Smooth muscle cell (in vitro differentiated cells): Measurements from ENCODE around the gene PTH2. TPM values are rescaled to one million over a fixed set of nuclear protein-coding genes. Genes with fewer than 3 reads are reported as not detected.
A peak's percentile ranks its signal among the peaks of the same experiment; 100 is the strongest.

Experiments used
- DNase-seq: peaks from one replicate; lab custom pipeline; 2025; ENCODE audit not compliant: unreplicated experiment; lab: John Stamatoyannopoulos, UW
- H2AFZ ChIP-seq: fragments of 200-600 bp; sonication (generic); 2 replicates; pipeline ENCODE4 v1.6.0; 2016; ENCODE audit warnings: antibody characterized with exemption, low read depth, mild to moderate bottlenecking
- H3F3A ChIP-seq: fragments of 200-600 bp; sonication (generic); 2 replicates; pipeline ENCODE4 v1.6.0; 2017; ENCODE audit warnings: antibody characterized with exemption, low read depth
- H3K27ac ChIP-seq: fragments of 200-600 bp; sonication (generic); 2 replicates; pipeline ENCODE4 v1.5.1; 2016; ENCODE audit warnings: low read depth, mild to moderate bottlenecking
- H3K27me3 ChIP-seq: fragments of 200-600 bp; sonication (generic); 2 replicates; pipeline ENCODE4 v1.6.1; 2016; ENCODE audit warnings: low read depth, mild to moderate bottlenecking
- H3K36me3 ChIP-seq: fragments of 200-600 bp; sonication (generic); 2 replicates; pipeline ENCODE4 v1.5.1; 2016; ENCODE audit warnings: low read depth
- H3K4me1 ChIP-seq: fragments of 200-600 bp; sonication (generic); 2 replicates; pipeline ENCODE4 v1.5.1; 2016; ENCODE audit warnings: low read depth
- H3K4me2 ChIP-seq: fragments of 200-600 bp; sonication (generic); 2 replicates; pipeline ENCODE4 v1.6.0; 2016; ENCODE audit warnings: mild to moderate bottlenecking
- H3K4me3 ChIP-seq: fragments of 200-600 bp; sonication (generic); 2 replicates; pipeline ENCODE4 v1.5.1; 2016; ENCODE audit warnings: mild to moderate bottlenecking
- H3K79me2 ChIP-seq: fragments of 200-600 bp; sonication (generic); 2 replicates; pipeline ENCODE4 v1.6.0; 2016; ENCODE audit warnings: low read depth, mild to moderate bottlenecking
- H3K9ac ChIP-seq: fragments of 200-600 bp; sonication (generic); 2 replicates; pipeline ENCODE4 v1.6.0; 2016; ENCODE audit warnings: low read depth
- H3K9me3 ChIP-seq: fragments of 200-600 bp; sonication (generic); replicated peaks from 2 replicates; pipeline ENCODE4 v1.5.1; 2016; ENCODE audit warnings: low read depth
- H4K20me1 ChIP-seq: fragments of 200-600 bp; sonication (generic); 2 replicates; pipeline ENCODE4 v1.6.0; 2016; ENCODE audit warnings: low read depth
- CTCF ChIP-seq: fragments of 200-600 bp; sonication (generic); IDR thresholded peaks from 2 replicates; pipeline ENCODE4 v1.5.1; 2017; ENCODE audit warnings: borderline replicate concordance, mild to moderate bottlenecking, antibody characterized with exemption; ENCODE audit not compliant: insufficient read depth, poor library complexity, severe bottlenecking
- WGBS: methylation state at CpG from one replicate; pipeline ENCODE4 v1.1.7; 2016; ENCODE audit warnings: low lambda C conversion rate; 5-methylcytosine and 5-hydroxymethylcytosine counted together
- polyA plus RNA-seq: library from polyadenylated mRNA; unstranded; fragments of >200 nt; fragmentation: Nextera tagmentation; extraction: Ambion mirVana; gene quantifications from 2 replicates; pipeline ENCODE4 v1.2.1, GENCODE V29; 2016
- total RNA-seq: library from RNA; depleted of rRNA; stranded (reverse); fragments of >200 nt; gene quantifications from 2 replicates; pipeline ENCODE4 v1.2.3, GENCODE V29; 2014

Gene PTH2
- total RNA-seq (not detected in 2 replicates), polyA plus RNA-seq (not detected in 2 replicates)

- H3K9me3 ChIP-seq: no peaks in the 10 kb centered on the region
- H3K36me3 ChIP-seq: no peaks in the 10 kb centered on the region
- no peak within 1 kb of the TSS for H2AFZ ChIP-seq
- H3K79me2 ChIP-seq: no peaks in the 10 kb centered on the region
- H3K27ac ChIP-seq: no peak within 1 kb of the TSS
- no peak within 1 kb of the TSS for H3K4me3 ChIP-seq
- peak within 1 kb of the TSS; percentile 65 for H3K4me2 ChIP-seq
- no peak for TF ChIP-seq CTCF
- WGBS: 33% methylated on average over 40 of the region's 42 CpGs
- DNase-seq: no peak
- peaks cover 99% of the 10 kb centered on the region for H3K27me3 ChIP-seq
- no peaks in the 10 kb centered on the region for H4K20me1 ChIP-seq
- peaks cover 3% of the 10 kb centered on the region for H3F3A ChIP-seq
- peaks cover 19% of the 10 kb centered on the region for H3K4me1 ChIP-seq
- no peak within 1 kb of the TSS for H3K9ac ChIP-seq
Measured at GRCh38 chr19:49423071-49423984, at the start of gene PTH2. Gene PTH2, minus strand, starts transcription at chr19:49423441. Its CDS starts 102 bp downstream, at chr19:49423339.

GRCh38 chr19:49472936-49473335 is 49.7 kb upstream of the PTH2 start:
- Histone ChIP-seq H3K27ac (no peak overlapping the region), H3K27me3 (no peaks in the 10 kb centered on the region), H3K4me1 (no peaks in the 10 kb centered on the region), H3K4me2 (no peak overlapping the region), H3K9me3 (no peaks in the 10 kb centered on the region), H3K36me3 (no peaks in the 10 kb centered on the region), H3K9ac (no peak overlapping the region), H3F3A (no peaks in the 10 kb centered on the region), H3K4me3 (no peak overlapping the region), H3K79me2 (no peaks in the 10 kb centered on the region), H2AFZ (no peak overlapping the region), H4K20me1 (no peaks in the 10 kb centered on the region)
- TF ChIP-seq CTCF: no peak
- DNase-seq: no peak
- 70% methylated on average over 9 of the region's 9 CpGs for WGBS

GRCh38 chr19:49470615-49470978 is 47.4 kb upstream of the PTH2 start:
- Histone ChIP-seq H3K9ac (no peak overlapping the region), H3K4me1 (no peaks in the 10 kb centered on the region), H3K27me3 (no peaks in the 10 kb centered on the region), H3K27ac (no peak overlapping the region), H3K4me2 (no peak overlapping the region), H3K9me3 (no peaks in the 10 kb centered on the region), H3F3A (no peaks in the 10 kb centered on the region), H3K79me2 (no peaks in the 10 kb centered on the region), H3K36me3 (no peaks in the 10 kb centered on the region), H4K20me1 (no peaks in the 10 kb centered on the region), H3K4me3 (no peak overlapping the region), H2AFZ (no peak overlapping the region)
- TF ChIP-seq CTCF: no peak
- DNase-seq: no peak
- 90% methylated on average over 8 of the region's 8 CpGs for WGBS
